SK-N-SH treated with all-trans-retinoic acid at 6 μM for 48 hours (cell line): ENCODE results near the gene DNAH2.

Experiments
- ATAC-seq: fragments of 200-7000 bp; cut with Tn5 transposase; 3 replicates; pipeline ENCODE4 v1.9.1; 2020; ENCODE audit warnings: mild to moderate bottlenecking, moderate library complexity
- ARNTL ChIP-seq: fragments of 450-650 bp; formaldehyde crosslinking; IDR thresholded peaks from 2 replicates; pipeline ENCODE4 v1.5.0; 2020; ENCODE audit warnings: low read depth, mild to moderate bottlenecking, moderate library complexity, borderline replicate concordance
- BACH2 ChIP-seq: fragments of 250-450 bp; sonication (Bioruptor Pico); IDR thresholded peaks from 2 replicates; pipeline ENCODE4 v1.9.0; 2021; ENCODE audit warnings: mild to moderate bottlenecking, borderline replicate concordance
- CSDC2 ChIP-seq: fragments of 250-450 bp; sonication (Bioruptor Pico); IDR thresholded peaks from 2 replicates; pipeline ENCODE4 v1.5.0; 2020; ENCODE audit warnings: mild to moderate bottlenecking, moderate library complexity
- ESRRG ChIP-seq: fragments of 250-450 bp; sonication (Bioruptor Pico); IDR thresholded peaks from 2 replicates; pipeline ENCODE4 v1.6.1; 2021; ENCODE audit warnings: mild to moderate bottlenecking
- GLIS3 ChIP-seq: fragments of 250-450 bp; sonication (Bioruptor Pico); IDR thresholded peaks from 2 replicates; pipeline ENCODE4 v1.5.0; 2020; ENCODE audit warnings: mild to moderate bottlenecking, moderate library complexity
- ISL1 ChIP-seq: fragments of 250-450 bp; sonication (Bioruptor Pico); IDR thresholded peaks from 2 replicates; pipeline ENCODE4 v2.1.2; 2022; ENCODE audit warnings: mild to moderate bottlenecking, moderate library complexity
- OSR1 ChIP-seq: fragments of 250-450 bp; sonication (Bioruptor Pico); IDR thresholded peaks from 2 replicates; pipeline ENCODE4 v1.8.0; 2022; ENCODE audit warnings: moderate library complexity, mild to moderate bottlenecking, inconsistent platforms
- PPARA ChIP-seq: fragments of 250-450 bp; sonication (Bioruptor Pico); IDR thresholded peaks from 2 replicates; pipeline ENCODE4 v1.5.0; 2020; ENCODE audit warnings: mild to moderate bottlenecking, borderline replicate concordance
- RARB ChIP-seq: fragments of 250-450 bp; sonication (Bioruptor Pico); IDR thresholded peaks from 2 replicates; pipeline ENCODE4 v1.8.0; 2021; ENCODE audit warnings: mild to moderate bottlenecking, moderate library complexity
- SNAI2 ChIP-seq: fragments of 250-450 bp; sonication (Bioruptor Pico); IDR thresholded peaks from 2 replicates; pipeline ENCODE4 v1.5.0; 2020; ENCODE audit warnings: mild to moderate bottlenecking, moderate library complexity
- TCF4 ChIP-seq: fragments of 250-450 bp; sonication (Bioruptor Pico); IDR thresholded peaks from 2 replicates; pipeline ENCODE4 v1.8.0; 2021; ENCODE audit warnings: mild to moderate bottlenecking, moderate library complexity, borderline replicate concordance
- TOX ChIP-seq: fragments of 250-450 bp; sonication (Bioruptor Pico); IDR thresholded peaks from 2 replicates; pipeline ENCODE4 v1.8.0; 2021; ENCODE audit warnings: mild to moderate bottlenecking, moderate library complexity, borderline replicate concordance
- TSHZ2 ChIP-seq: fragments of 250-450 bp; sonication (Bioruptor Pico); IDR thresholded peaks from 2 replicates; pipeline ENCODE4 v1.5.0; 2020; ENCODE audit warnings: mild to moderate bottlenecking, moderate library complexity
- ZC3H10 ChIP-seq: fragments of 250-450 bp; sonication (Bioruptor Pico); IDR thresholded peaks from 2 replicates; pipeline ENCODE4 v1.5.1; 2021; ENCODE audit warnings: mild to moderate bottlenecking, moderate library complexity
- ZFP3 ChIP-seq: fragments of 250-450 bp; sonication (Bioruptor Pico); IDR thresholded peaks from 2 replicates; pipeline ENCODE4 v1.5.0; 2020; ENCODE audit warnings: mild to moderate bottlenecking, moderate library complexity
- ZFP30 ChIP-seq: fragments of 450-650 bp; formaldehyde crosslinking; IDR thresholded peaks from 2 replicates; pipeline ENCODE4 v1.5.0; 2022; ENCODE audit warnings: mild to moderate bottlenecking, moderate library complexity
- ZNF565 ChIP-seq: fragments of 450-650 bp; formaldehyde crosslinking; conservative IDR thresholded peaks from 2 replicates; pipeline ENCODE4 v1.5.0; 2020; ENCODE audit warnings: low read depth, mild to moderate bottlenecking, moderate library complexity
- ZNF70 ChIP-seq: fragments of 450-650 bp; formaldehyde crosslinking; IDR thresholded peaks from 2 replicates; pipeline ENCODE4 v1.5.0; 2020; ENCODE audit warnings: mild to moderate bottlenecking, moderate library complexity
- ZNF8 ChIP-seq: fragments of 450-650 bp; formaldehyde crosslinking; IDR thresholded peaks from 2 replicates; pipeline ENCODE4 v1.5.0; 2020; ENCODE audit warnings: mild to moderate bottlenecking, moderate library complexity
- TF ChIP-seq, protein P1 (sequence below): fragments of 250-450 bp; sonication (Bioruptor Pico); IDR thresholded peaks from 2 replicates; pipeline ENCODE4 v1.5.1; 2021; ENCODE audit warnings: mild to moderate bottlenecking, moderate library complexity
- TF ChIP-seq, protein P2 (sequence below): fragments of 250-450 bp; sonication (Bioruptor Pico); IDR thresholded peaks from 2 replicates; pipeline ENCODE4 v1.8.0; 2020; ENCODE audit warnings: mild to moderate bottlenecking, moderate library complexity, borderline replicate concordance
- TF ChIP-seq, protein P3 (sequence below): fragments of 250-450 bp; sonication (Bioruptor Pico); IDR thresholded peaks from 2 replicates; pipeline ENCODE4 v1.5.1; 2020; ENCODE audit warnings: low read depth, mild to moderate bottlenecking, moderate library complexity

The DNAH2 gene

GRCh38 chr17:7831233-7831632 is 113.7 kb downstream of the DNAH2 start:
- TF ChIP-seq GLIS3 (CRISPR knock-in tag) (no peak), CSDC2 (CRISPR knock-in tag) (no peak), ARNTL (CRISPR knock-in tag) (no peak), ZFP30 (CRISPR knock-in tag) (no peak), ZFP3 (CRISPR knock-in tag) (no peak), BACH2 (CRISPR knock-in tag) (no peak), ISL1 (CRISPR knock-in tag) (no peak), ZNF565 (CRISPR knock-in tag) (no peak)
- no peak for ATAC-seq

GRCh38 chr17:7832431-7832830 is 114.9 kb downstream of the DNAH2 start:
- ATAC-seq, result no peak
- TF ChIP-seq PPARA (CRISPR knock-in tag), result no peak
- TF ChIP-seq ZC3H10 (CRISPR knock-in tag), result no peak
- no peak for TF ChIP-seq ZFP30 (CRISPR knock-in tag)
- no peak for TF ChIP-seq ARNTL (CRISPR knock-in tag)
- no peak for TF ChIP-seq ZFP3 (CRISPR knock-in tag)
- no peak for TF ChIP-seq ISL1 (CRISPR knock-in tag)
- TF ChIP-seq, protein P1, sequence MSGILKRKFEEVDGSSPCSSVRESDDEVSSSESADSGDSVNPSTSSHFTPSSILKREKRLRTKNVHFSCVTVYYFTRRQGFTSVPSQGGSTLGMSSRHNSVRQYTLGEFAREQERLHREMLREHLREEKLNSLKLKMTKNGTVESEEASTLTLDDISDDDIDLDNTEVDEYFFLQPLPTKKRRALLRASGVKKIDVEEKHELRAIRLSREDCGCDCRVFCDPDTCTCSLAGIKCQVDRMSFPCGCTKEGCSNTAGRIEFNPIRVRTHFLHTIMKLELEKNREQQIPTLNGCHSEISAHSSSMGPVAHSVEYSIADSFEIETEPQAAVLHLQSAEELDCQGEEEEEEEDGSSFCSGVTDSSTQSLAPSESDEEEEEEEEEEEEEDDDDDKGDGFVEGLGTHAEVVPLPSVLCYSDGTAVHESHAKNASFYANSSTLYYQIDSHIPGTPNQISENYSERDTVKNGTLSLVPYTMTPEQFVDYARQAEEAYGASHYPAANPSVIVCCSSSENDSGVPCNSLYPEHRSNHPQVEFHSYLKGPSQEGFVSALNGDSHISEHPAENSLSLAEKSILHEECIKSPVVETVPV, result no peak
- TF ChIP-seq CSDC2 (CRISPR knock-in tag), result no peak
- TF ChIP-seq TSHZ2 (CRISPR knock-in tag), result no peak
- no peak for TF ChIP-seq TOX (CRISPR knock-in tag)
- TF ChIP-seq RARB (CRISPR knock-in tag), result no peak

- TF ChIP-seq SNAI2 (CRISPR knock-in tag), result no peak
- no peak for TF ChIP-seq RARB (CRISPR knock-in tag)
- TF ChIP-seq TCF4, result no peak
- TF ChIP-seq ESRRG, result no peak
- TF ChIP-seq OSR1 (CRISPR knock-in tag), result no peak
- no peak for TF ChIP-seq ZC3H10 (CRISPR knock-in tag)
- ATAC-seq, result no peak
Measured at GRCh38 chr17:7833011-7833794, 115.7 kb downstream of the DNAH2 start.

- TF ChIP-seq ZFP3 (CRISPR knock-in tag), result no peak
- TF ChIP-seq ARNTL (CRISPR knock-in tag), result no peak
- no peak for TF ChIP-seq SNAI2 (CRISPR knock-in tag)
- no peak for TF ChIP-seq ISL1 (CRISPR knock-in tag)
- TF ChIP-seq ZNF8 (CRISPR knock-in tag), result no peak
- TF ChIP-seq, protein P2, sequence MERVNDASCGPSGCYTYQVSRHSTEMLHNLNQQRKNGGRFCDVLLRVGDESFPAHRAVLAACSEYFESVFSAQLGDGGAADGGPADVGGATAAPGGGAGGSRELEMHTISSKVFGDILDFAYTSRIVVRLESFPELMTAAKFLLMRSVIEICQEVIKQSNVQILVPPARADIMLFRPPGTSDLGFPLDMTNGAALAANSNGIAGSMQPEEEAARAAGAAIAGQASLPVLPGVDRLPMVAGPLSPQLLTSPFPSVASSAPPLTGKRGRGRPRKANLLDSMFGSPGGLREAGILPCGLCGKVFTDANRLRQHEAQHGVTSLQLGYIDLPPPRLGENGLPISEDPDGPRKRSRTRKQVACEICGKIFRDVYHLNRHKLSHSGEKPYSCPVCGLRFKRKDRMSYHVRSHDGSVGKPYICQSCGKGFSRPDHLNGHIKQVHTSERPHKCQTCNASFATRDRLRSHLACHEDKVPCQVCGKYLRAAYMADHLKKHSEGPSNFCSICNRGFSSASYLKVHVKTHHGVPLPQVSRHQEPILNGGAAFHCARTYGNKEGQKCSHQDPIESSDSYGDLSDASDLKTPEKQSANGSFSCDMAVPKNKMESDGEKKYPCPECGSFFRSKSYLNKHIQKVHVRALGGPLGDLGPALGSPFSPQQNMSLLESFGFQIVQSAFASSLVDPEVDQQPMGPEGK (CRISPR knock-in tag), result peak; percentile 79; the same call in 1 of the 2 replicates
- TF ChIP-seq, protein P3, sequence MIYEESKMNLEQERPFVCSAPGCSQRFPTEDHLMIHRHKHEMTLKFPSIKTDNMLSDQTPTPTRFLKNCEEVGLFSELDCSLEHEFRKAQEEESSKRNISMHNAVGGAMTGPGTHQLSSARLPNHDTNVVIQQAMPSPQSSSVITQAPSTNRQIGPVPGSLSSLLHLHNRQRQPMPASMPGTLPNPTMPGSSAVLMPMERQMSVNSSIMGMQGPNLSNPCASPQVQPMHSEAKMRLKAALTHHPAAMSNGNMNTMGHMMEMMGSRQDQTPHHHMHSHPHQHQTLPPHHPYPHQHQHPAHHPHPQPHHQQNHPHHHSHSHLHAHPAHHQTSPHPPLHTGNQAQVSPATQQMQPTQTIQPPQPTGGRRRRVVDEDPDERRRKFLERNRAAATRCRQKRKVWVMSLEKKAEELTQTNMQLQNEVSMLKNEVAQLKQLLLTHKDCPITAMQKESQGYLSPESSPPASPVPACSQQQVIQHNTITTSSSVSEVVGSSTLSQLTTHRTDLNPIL, result no peak
- no peak for TF ChIP-seq ZNF70 (CRISPR knock-in tag)
- peak; percentile 76 for ATAC-seq
Measured at GRCh38 chr17:7833795-7834541, 116.4 kb downstream of the DNAH2 start, which contains the start of gene KDM6B. TSS of gene KDM6B (plus strand) at chr17:7834217. CDS start at chr17:7845555, 11,338 bp downstream.
